ENCODE results near the gene HDLBP.

The HDLBP gene

GRCh38 chr2:241340631-241341163 lies 25.2 kb upstream of the HDLBP start:
- H2BK15ac ChIP-seq (replicated peaks; ENCODE audit: low read depth): no peak overlapping the region
- no peaks in the 10 kb centered on the region for H3K27me3 ChIP-seq (ENCODE audit: insufficient read depth, low read length, poor library complexity)
- no CpG with 5 or more reads among the region's 3 CpGs for WGBS (ENCODE audit: extremely low coverage, insufficient coverage, low lambda C conversion rate)
- no peak overlapping the region for H3K4me2 ChIP-seq (ENCODE audit: low read length)
- no peak overlapping the region for H3K4ac ChIP-seq (ENCODE audit: low read depth, low read length)
- peaks cover 19% of the 10 kb centered on the region for H3K36me3 ChIP-seq (ENCODE audit: control insufficient read depth, insufficient read depth, low read length)
- H3K79me2 ChIP-seq (ENCODE audit: control insufficient read depth, insufficient read depth, low read length): peaks cover 2% of the 10 kb centered on the region
- H3K79me1 ChIP-seq (ENCODE audit: low read length): peaks cover 6% of the 10 kb centered on the region
- no peaks in the 10 kb centered on the region for H3K4me1 ChIP-seq (ENCODE audit: control insufficient read depth, low read depth, low read length)
- H3K4me3 ChIP-seq (ENCODE audit: low read length): no peak overlapping the region
- no peak overlapping the region for H2BK5ac ChIP-seq (ENCODE audit: low read length)
- H2AK5ac ChIP-seq (ENCODE audit: low read length): no peak overlapping the region
- H4K8ac ChIP-seq (ENCODE audit: low read depth, low read length): no peak overlapping the region
- H3K23ac ChIP-seq (ENCODE audit: low read length): no peak overlapping the region
- no peak overlapping the region for H4K5ac ChIP-seq (ENCODE audit: low read length)
- H3K9ac ChIP-seq (ENCODE audit: low read length): no peak overlapping the region
- no peak overlapping the region for H3K27ac ChIP-seq (ENCODE audit: low read depth, low read length)
- DNase-seq: no peak
- no peak overlapping the region for H3K18ac ChIP-seq (ENCODE audit: low read length)
- H2BK120ac ChIP-seq (ENCODE audit: low read depth, low read length): no peak overlapping the region
- no peak overlapping the region for H3K56ac ChIP-seq (ENCODE audit: low read length)

GRCh38 chr2:241339839-241340630 lies 24.6 kb upstream of the HDLBP start:
- Histone ChIP-seq H3K56ac (ENCODE audit: low read length) (no peak overlapping the region), H4K8ac (ENCODE audit: low read depth, low read length) (no peak overlapping the region), H3K4me3 (ENCODE audit: low read length) (no peak overlapping the region), H3K36me3 (ENCODE audit: control insufficient read depth, insufficient read depth, low read length) (peaks cover 16% of the 10 kb centered on the region), H2BK5ac (ENCODE audit: low read length) (no peak overlapping the region), H3K27ac (ENCODE audit: low read depth, low read length) (no peak overlapping the region), H3K79me1 (ENCODE audit: low read length) (peaks cover 6% of the 10 kb centered on the region), H3K4me1 (ENCODE audit: control insufficient read depth, low read depth, low read length) (no peaks in the 10 kb centered on the region), H3K18ac (ENCODE audit: low read length) (no peak overlapping the region), H3K27me3 (ENCODE audit: insufficient read depth, low read length, poor library complexity) (no peaks in the 10 kb centered on the region), H2BK120ac (ENCODE audit: low read depth, low read length) (no peak overlapping the region), H3K4me2 (ENCODE audit: low read length) (no peak overlapping the region), H3K4ac (ENCODE audit: low read depth, low read length) (no peak overlapping the region), H3K79me2 (ENCODE audit: control insufficient read depth, insufficient read depth, low read length) (peaks cover 2% of the 10 kb centered on the region), H2BK15ac (replicated peaks; ENCODE audit: low read depth) (no peak overlapping the region), H3K23ac (ENCODE audit: low read length) (no peak overlapping the region), H4K5ac (ENCODE audit: low read length) (no peak overlapping the region), H3K9ac (ENCODE audit: low read length) (no peak overlapping the region), H2AK5ac (ENCODE audit: low read length) (no peak overlapping the region)
- DNase-seq: no peak
- WGBS (ENCODE audit: extremely low coverage, insufficient coverage, low lambda C conversion rate): no CpG with 5 or more reads among the region's 8 CpGs

- Histone ChIP-seq H3K4me3 (ENCODE audit: low read length) (no peak overlapping the region), H3K4me2 (ENCODE audit: low read length) (no peak overlapping the region), H4K5ac (ENCODE audit: low read length) (no peak overlapping the region), H3K9ac (ENCODE audit: low read length) (no peak overlapping the region), H3K79me2 (ENCODE audit: control insufficient read depth, insufficient read depth, low read length) (peaks cover 12% of the 10 kb centered on the region), H3K27me3 (ENCODE audit: insufficient read depth, low read length, poor library complexity) (no peaks in the 10 kb centered on the region), H3K79me1 (ENCODE audit: low read length) (peaks cover 13% of the 10 kb centered on the region), H3K18ac (ENCODE audit: low read length) (no peak overlapping the region), H3K36me3 (ENCODE audit: control insufficient read depth, insufficient read depth, low read length) (peaks cover 9% of the 10 kb centered on the region), H3K4me1 (ENCODE audit: control insufficient read depth, low read depth, low read length) (no peaks in the 10 kb centered on the region), H4K8ac (ENCODE audit: low read depth, low read length) (no peak overlapping the region), H2BK5ac (ENCODE audit: low read length) (no peak overlapping the region), H3K4ac (ENCODE audit: low read depth, low read length) (no peak overlapping the region), H3K23ac (ENCODE audit: low read length) (no peak overlapping the region), H3K56ac (ENCODE audit: low read length) (no peak overlapping the region), H3K27ac (ENCODE audit: low read depth, low read length) (no peak overlapping the region), H2BK120ac (ENCODE audit: low read depth, low read length) (no peak overlapping the region), H2BK15ac (replicated peaks; ENCODE audit: low read depth) (no peak overlapping the region), H2AK5ac (ENCODE audit: low read length) (no peak overlapping the region)
- WGBS (ENCODE audit: extremely low coverage, insufficient coverage, low lambda C conversion rate): no CpG with 5 or more reads among the region's 2 CpGs
- DNase-seq: no peak
These were observed 19.3 kb upstream of the HDLBP start for GRCh38 chr2:241334813-241335212.

GRCh38 chr2:241330616-241330981 lies 15.1 kb upstream of the HDLBP start:
- Histone ChIP-seq H3K18ac (ENCODE audit: low read length) (no peak overlapping the region), H3K79me2 (ENCODE audit: control insufficient read depth, insufficient read depth, low read length) (peaks cover 18% of the 10 kb centered on the region), H3K4me2 (ENCODE audit: low read length) (no peak overlapping the region), H3K36me3 (ENCODE audit: control insufficient read depth, insufficient read depth, low read length) (peaks cover 3% of the 10 kb centered on the region), H4K5ac (ENCODE audit: low read length) (no peak overlapping the region), H2AK5ac (ENCODE audit: low read length) (no peak overlapping the region), H3K27ac (ENCODE audit: low read depth, low read length) (no peak overlapping the region), H2BK5ac (ENCODE audit: low read length) (no peak overlapping the region), H3K4me1 (ENCODE audit: control insufficient read depth, low read depth, low read length) (no peaks in the 10 kb centered on the region), H3K4ac (ENCODE audit: low read depth, low read length) (no peak overlapping the region), H3K4me3 (ENCODE audit: low read length) (no peak overlapping the region), H3K9ac (ENCODE audit: low read length) (no peak overlapping the region), H3K27me3 (ENCODE audit: insufficient read depth, low read length, poor library complexity) (no peaks in the 10 kb centered on the region), H2BK15ac (replicated peaks; ENCODE audit: low read depth) (no peak overlapping the region), H3K56ac (ENCODE audit: low read length) (no peak overlapping the region), H3K79me1 (ENCODE audit: low read length) (peaks cover 12% of the 10 kb centered on the region), H2BK120ac (ENCODE audit: low read depth, low read length) (no peak overlapping the region), H4K8ac (ENCODE audit: low read depth, low read length) (no peak overlapping the region), H3K23ac (ENCODE audit: low read length) (no peak overlapping the region)
- no CpG with 5 or more reads among the region's 4 CpGs for WGBS (ENCODE audit: extremely low coverage, insufficient coverage, low lambda C conversion rate)
- no peak for DNase-seq

- Histone ChIP-seq H3K36me3 (ENCODE audit: control insufficient read depth, insufficient read depth, low read length) (peaks cover 5% of the 10 kb centered on the region), H3K27me3 (ENCODE audit: insufficient read depth, low read length, poor library complexity) (no peaks in the 10 kb centered on the region), H3K18ac (ENCODE audit: low read length) (no peak overlapping the region), H3K4me2 (ENCODE audit: low read length) (no peak overlapping the region), H3K4me1 (ENCODE audit: control insufficient read depth, low read depth, low read length) (no peaks in the 10 kb centered on the region), H4K5ac (ENCODE audit: low read length) (no peak overlapping the region), H3K27ac (ENCODE audit: low read depth, low read length) (no peak overlapping the region), H3K56ac (ENCODE audit: low read length) (no peak overlapping the region), H2BK5ac (ENCODE audit: low read length) (no peak overlapping the region), H3K4me3 (ENCODE audit: low read length) (no peak overlapping the region), H3K9ac (ENCODE audit: low read length) (no peak overlapping the region), H2BK15ac (replicated peaks; ENCODE audit: low read depth) (no peak overlapping the region), H4K8ac (ENCODE audit: low read depth, low read length) (no peak overlapping the region), H2AK5ac (ENCODE audit: low read length) (no peak overlapping the region), H3K4ac (ENCODE audit: low read depth, low read length) (peak overlapping the region; percentile 36), H3K79me2 (ENCODE audit: control insufficient read depth, insufficient read depth, low read length) (peaks cover 22% of the 10 kb centered on the region), H3K23ac (ENCODE audit: low read length) (no peak overlapping the region), H2BK120ac (ENCODE audit: low read depth, low read length) (no peak overlapping the region), H3K79me1 (ENCODE audit: low read length) (peaks cover 14% of the 10 kb centered on the region)
- WGBS (ENCODE audit: extremely low coverage, insufficient coverage, low lambda C conversion rate): no CpG with 5 or more reads among the region's 11 CpGs
- DNase-seq: no peak
These were observed 14.5 kb upstream of the HDLBP start for GRCh38 chr2:241329669-241330615.

All from mesendoderm (in vitro differentiated cells).